GM11168 (cell line): Measurements from ENCODE around the gene ZNF311.
"Not testable (repeated sequence)": the region's sequence is repeated elsewhere in the genome, so short reads cannot be mapped to it uniquely, and the experiment has no call there.

ENCODE experiments used
- in situ Hi-C: fragments of 300-500 bp; cut with MboI; formaldehyde crosslinking; loops from one replicate; pipeline ENCODE4 v1.12.0; 2022; ENCODE audit warnings: low sequenced_read_pairs; ENCODE audit not compliant: unreplicated experiment

The ZNF311 gene

GRCh38 chr6:28958561-28959243 is 46.4 kb downstream of the ZNF311 start:
- in situ Hi-C loops: not testable (repeated sequence)

DNA sequence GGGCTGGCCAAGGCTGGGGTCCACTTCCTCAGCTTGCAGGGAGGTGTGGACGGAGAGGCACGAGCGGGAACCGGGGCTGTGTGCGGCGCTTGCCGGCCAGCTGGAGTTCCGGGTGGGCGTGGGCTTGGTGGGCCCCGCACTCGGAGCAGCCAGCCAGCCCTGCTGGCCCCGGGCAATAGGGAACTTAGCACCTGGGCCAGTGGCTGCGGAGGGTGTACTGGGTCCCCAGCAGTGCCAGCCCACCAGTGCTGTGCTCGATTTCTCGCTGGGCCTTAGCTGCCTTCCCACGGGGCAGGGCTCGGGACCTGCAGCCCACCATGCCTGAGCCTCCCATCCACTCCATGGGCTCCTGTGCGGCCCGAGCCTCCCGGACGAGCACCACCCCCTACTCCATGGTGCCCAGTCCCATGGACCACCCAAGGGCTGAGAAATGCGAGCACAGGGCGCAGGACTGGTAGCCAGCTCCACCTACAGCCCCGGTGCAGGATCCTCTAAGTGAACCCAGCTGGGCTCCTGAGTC is 47.3 kb downstream of the ZNF311 start:
- in situ Hi-C loops: not testable (repeated sequence)

DNA sequence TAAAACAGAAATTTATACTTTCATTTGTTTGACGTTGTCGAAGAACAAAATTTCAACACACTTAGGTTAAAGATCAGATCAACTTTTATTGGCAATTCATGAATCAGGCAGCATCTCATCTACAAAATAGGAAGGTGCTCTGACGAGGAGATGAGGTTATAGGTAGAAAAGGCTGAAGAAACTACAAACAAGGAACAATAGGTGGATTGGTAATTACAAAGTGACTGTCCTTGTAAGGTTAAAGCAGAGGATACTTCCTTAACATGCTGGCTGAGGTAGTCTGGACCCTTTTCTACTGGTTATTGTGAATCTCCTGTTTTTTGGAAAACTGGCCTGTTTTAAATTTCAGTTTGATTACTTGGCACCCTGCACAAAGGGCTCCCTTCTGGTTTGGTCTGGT is 48.8 kb downstream of the ZNF311 start:
- in situ Hi-C loops: no loop called here

GRCh38 chr6:28953585-28954258 is 51.4 kb downstream of the ZNF311 start:
- in situ Hi-C loops: no loop called here

GRCh38 chr6:28953039-28953584 is 52.0 kb downstream of the ZNF311 start:
- in situ Hi-C loops: no loop called here

GRCh38 chr6:28949656-28950195 is 55.4 kb downstream of the ZNF311 start:
- in situ Hi-C loops: not testable (repeated sequence)

- in situ Hi-C loops: no loop called here
Measured at GRCh38 chr6:28948782-28949486, 56.2 kb downstream of the ZNF311 start.

GRCh38 chr6:28947831-28948270 is 57.3 kb downstream of the ZNF311 start:
- in situ Hi-C loops: no loop called here

DNA sequence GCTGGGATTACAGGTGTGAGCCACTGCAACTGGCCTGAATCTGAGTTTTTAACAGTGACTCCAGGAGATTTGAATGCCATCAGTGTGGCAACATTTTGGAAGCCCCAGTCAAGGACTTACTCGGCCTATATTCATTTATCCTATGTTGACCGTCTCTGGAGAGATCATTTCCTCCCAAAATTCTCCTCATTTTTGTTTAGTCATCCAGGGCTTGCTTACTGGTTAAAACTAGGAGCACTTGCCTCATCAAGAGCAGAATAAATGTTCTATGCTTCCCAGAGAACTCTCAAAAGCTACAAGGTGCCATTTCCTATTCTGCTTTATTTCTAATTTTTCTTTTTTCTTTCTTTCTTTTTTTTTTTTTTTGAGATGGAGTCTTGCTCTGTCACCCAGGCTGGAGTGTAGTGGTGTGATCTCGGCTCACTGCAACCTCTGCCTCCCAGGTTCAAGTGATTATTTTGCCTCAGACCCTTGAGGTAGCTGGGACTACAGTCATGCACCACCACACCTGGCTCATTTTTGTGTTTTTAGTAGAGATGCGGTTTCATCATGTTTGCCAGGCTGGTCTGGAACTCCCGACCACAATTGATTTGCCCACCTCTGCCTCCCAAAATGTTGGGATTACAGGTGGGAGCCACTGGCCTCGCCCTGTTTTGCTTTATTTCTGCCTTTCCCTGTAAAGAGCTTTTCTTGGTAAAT is 57.9 kb downstream of the ZNF311 start:
- in situ Hi-C loops: no loop called here

DNA sequence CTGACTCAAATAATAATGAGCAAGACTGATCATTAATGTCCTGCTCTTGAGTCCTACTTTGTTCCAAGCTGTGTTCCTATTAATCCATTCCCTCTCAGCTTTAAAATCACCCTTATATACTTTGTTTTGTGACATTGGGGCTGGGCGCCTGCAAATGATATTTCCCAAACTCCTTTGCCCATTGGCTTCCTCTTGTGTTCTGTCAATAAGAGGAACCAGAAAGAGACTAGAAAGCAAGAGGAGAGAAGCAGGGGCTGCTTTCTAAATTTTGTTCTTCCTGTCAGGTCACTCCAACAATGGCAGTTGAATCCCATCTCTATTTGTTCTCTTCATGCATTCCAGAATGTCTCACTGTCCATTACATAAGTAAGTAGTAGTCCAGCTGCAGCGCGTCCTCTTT is 59.8 kb downstream of the ZNF311 start:
- in situ Hi-C loops: no loop called here
